SKM-1 (cell line): Measurements from ENCODE around the gene ZNF775.
A peak's percentile ranks its signal among the peaks of the same experiment; 100 is the strongest.

Experiments used
- DNase-seq: peaks from one replicate; lab custom pipeline; 2025; ENCODE audit not compliant: unreplicated experiment; lab: John Stamatoyannopoulos, UW

ZNF775 gene

GRCh38 chr7:150412016-150412415 is 32.9 kb downstream of the ZNF775 start:
- no peak for DNase-seq

DNA sequence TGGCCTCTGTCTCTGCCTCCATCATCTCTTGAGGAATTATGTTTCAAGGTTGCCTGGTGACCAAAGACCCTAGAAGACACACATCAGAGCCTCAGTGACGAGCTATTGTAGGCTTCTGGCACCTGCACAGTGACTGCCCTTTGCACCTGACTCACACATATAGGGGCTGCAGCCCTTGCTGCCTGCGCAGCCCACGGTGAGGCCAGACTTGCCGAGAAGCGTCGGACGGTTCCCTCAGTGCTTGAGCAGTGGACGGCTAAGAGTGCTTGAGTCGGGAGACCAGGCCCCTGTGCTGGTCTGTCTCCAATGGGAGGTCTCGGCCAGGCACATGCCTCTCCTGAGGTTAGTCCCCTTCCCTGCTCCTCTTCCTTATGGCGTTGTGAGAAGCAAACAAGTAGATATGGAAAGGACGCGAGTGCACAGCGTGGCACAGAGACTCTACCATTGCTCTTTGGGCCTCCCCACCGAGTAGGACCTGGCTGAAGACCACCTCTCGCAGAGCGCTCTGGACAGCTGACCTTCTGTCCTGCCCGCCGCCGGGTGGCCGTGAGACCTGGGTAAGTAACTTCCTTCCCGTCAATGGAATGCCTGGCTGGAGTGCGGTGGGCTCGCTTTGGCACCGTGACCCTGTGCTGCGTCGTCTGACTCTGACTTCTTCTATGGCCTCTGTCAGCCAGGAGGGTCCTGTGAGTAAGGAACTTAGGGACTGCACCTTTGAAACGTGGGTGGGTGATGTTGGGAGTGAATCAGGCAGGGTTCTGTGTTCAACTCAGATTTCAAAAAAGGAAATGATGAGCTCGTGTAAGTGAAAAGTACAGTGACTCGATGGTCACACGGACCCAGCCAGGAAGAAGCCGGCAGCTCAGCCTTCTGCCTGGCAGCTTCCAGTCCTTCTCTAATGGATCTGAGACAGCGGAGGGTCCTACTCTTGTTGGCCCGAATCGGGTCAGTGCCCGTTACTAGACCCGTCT is 33.7 kb downstream of the ZNF775 start:
- no peak for DNase-seq

- no peak for DNase-seq
Observed at GRCh38 chr7:150413640-150414081, 34.5 kb downstream of the ZNF775 start.

- no peak for DNase-seq
Observed at GRCh38 chr7:150415161-150416153, 36.3 kb downstream of the ZNF775 start.

- DNase-seq, result no peak
Observed at GRCh38 chr7:150417239-150417638, 38.1 kb downstream of the ZNF775 start.

GRCh38 chr7:150417863-150418262 is 38.7 kb downstream of the ZNF775 start:
- no peak for DNase-seq

DNA sequence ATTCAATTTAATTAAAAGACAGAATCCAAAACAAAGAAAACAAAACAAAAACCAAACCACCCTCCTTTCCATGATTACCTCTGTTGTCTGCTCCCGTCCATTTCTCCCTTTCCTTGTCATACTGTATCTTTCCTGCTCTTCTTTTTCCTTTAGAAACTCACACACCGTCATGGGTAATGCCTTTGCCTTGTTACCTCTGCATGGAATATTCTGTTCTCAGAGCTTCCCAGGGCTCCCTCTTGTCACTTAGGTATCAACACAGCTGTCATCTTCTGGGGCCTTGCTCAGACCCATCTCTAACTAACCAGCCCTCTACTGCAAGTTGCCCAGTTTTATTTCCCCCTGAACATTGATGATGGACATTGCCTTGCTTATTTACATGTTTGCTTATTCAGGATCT is 41.1 kb downstream of the ZNF775 start:
- DNase-seq, result no peak

- DNase-seq, result peak; percentile 21
Observed at GRCh38 chr7:150420987-150421674, 42.0 kb downstream of the ZNF775 start.

DNA sequence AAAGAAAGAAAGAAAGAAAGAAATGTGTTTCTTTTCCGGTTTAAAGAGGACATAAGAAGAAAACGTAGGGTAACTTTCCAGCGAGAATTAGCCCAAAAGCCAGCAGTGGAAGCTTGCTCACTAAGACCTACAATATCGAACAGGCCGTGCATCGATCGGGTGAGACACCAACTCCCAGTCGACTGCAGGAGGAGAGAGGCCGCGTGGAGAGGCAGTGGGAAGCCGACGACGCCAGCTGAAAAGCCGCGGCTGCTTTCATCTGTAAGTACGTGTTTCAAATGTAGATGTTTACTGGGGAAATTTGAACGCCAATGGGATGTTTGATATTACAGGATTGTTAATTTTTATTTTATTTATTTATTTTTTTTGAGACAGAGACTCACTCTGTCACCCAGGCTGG is 42.7 kb downstream of the ZNF775 start:
- no peak for DNase-seq

DNA sequence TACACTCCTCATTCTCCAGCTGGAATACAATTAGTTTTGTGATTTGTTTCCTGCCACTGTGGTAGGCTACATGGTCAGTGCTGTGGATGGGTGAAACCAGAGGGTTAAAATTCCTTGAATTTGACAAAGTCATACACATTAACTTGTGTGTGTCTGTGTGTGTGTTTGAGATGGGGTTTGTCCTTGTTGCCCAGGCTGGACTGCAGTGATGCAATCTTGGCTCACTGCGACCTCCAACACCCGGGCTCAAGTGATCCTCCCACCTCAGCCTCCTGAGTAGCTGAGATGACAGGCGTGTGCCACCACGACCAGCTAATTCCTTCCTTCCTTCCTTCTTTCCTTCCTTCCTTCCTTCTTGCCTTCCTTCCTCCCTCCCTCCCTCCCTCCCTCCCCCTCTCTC is 46.5 kb downstream of the ZNF775 start:
- DNase-seq, result no peak

DNA sequence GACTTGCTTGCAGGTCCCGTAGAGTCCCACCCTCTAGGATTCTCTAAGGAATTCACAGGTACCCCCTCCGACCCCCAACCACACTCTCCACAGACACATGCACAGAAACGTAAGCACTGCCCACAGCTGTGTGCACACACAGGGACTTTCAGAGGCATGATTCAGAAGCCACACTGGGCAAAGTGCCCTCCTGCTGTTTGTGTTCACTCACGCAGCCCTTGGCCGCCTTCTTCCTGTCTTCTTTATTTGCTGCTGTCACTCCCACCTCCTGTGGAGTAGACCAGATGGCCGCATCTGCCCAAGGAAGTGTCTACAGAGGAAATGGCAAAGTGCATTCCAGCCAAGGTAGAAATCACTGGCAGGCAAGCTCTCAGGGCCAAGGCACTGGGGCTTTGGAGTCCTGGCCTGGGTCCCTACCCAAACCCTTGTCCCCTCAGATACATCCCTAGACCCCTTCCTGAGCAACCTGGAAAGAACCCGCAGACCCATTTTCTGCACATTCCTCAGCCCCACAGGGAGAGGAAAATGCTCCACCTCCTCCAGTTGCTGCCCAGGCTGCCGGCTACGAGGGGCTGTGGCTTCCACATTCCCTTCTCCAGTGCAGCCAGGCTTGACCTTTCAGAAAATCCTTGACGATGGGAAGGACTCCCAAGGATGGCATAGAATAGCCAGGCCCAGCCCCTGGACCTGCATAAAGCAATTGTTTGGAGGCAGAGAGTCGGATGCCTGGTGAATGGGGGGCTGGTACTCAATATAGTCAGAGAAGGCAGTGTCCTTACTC is 49.7 kb downstream of the ZNF775 start:
- no peak for DNase-seq

DNA sequence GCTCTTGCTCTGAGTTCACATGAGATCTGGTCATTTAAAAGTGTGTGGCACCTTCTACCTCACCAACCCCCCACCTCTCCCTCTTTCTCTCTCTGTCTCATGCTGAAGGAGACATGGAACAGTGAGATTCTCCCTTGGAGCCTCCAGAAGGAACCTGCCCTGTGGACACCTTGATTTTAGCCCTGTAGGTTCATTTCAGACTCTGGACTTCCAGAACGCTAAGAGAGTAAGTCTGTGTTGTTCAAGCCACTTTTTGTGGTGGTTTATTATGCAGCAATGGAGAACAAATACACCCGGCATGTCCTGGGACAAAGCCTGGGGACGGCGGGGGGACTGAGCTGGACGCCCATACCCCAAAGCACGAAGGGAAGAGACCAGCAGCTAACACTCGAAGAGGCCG is 50.6 kb downstream of the ZNF775 start:
- no peak for DNase-seq

DNA sequence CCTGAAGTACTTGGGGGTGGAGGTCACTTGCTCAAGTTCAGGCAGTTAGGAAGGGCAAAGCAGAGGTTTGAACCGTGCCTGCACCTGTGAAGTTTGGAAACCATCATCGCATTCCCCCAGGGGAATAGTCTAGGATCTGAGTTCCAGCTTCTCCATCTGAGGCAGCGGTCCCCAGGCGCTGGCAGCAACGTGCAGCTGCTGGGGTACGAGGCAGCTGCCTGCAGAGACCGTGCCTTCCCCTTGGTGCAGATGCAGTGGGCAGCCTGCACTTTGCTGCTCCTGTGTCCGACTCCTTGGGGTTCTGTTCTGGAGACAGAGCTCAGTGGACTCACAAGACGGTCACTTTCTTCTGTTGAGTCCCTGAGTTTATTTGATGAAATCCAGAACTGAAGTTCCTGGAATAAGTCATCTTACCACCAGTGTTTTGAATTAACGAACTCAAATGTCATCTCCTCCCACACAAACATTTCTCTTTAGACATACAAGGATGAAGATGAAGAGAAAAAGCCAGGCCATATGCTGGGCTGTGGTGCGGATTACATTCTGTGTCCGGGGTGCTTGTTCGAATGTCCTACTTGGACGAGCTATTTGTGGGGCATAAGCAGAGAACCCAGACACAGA is 51.4 kb downstream of the ZNF775 start:
- DNase-seq, result no peak

DNA sequence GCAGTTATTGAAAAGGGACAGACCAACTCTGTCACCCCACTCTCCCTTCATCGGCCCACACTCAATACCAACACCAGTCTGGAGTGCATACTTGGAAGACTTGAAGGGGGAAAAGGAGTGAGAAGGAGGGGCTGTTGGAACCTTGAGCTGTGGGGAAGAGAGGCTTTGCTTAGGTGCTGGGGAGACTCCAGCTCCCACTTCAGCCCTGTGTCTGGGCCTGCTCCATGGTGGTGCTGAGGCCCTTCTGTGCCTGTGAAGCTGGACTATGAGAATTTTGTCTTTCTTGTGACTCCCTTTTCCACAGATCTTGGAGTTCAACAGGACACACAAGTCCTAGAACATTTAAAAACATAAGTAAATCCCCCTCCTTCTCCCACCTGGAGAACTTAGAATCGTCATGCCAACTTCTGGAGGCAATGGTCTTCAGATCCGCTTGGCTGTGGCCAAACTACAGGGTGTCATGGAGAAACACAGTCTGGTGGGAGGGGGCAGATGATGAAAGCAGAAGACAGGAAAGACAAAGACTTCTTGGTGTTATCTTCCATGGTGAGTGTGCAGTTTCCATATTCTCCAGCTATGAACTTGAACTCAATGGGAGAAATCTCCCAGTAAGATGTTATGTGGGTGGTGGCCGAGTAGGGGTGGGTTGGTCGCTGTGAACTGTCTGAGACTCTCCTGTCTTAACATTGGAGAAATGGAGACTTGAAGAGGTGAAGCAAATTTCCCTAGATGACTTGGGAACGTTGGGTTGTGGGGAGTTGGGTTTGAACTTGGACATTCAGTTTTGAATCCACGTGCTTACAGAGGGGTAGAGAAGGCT is 52.9 kb downstream of the ZNF775 start:
- no peak for DNase-seq

- DNase-seq, result no peak
Observed at GRCh38 chr7:150432915-150433892, 54.1 kb downstream of the ZNF775 start.

DNA sequence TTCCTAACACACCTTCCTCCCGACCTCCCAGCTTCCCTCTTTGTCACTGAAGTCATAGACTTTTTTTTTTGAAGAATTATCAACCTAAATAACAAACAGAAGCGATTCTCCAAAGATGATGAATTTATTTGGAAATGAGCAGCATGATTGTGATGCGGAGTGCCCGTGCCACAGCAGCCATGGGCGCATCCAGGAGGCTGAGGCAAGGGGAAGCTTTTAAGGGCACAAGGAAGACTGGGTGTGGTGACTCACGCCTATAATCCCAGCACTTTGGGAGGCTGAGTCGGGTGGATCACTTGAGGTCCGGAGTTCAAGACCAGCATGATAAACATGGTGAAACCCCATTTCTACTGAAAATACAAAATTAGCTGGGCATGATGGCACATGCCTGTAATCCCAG is 55.1 kb downstream of the ZNF775 start:
- no peak for DNase-seq

DNA sequence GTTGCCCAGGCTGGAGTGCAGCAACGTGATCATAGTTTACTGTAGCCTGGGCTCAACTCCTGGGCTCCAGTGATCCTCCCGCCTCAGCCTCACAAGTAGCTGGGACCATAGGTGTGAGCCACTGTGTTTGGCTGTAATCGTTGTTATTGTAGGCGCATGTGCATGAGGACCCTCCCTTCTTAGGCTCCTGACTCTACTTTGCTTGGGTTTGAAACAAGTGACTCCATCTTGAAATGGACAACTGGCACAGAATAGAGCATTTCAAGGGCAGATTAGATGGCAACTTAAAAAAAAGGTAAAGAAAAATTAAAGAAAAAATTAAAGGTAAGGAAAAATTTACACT is 55.9 kb downstream of the ZNF775 start:
- no peak for DNase-seq
